NOMO-1 (cell line): ENCODE data around the gene SIGLEC7.

Experiments
- DNase-seq, 2 experiments: peaks; one replicate each; lab custom pipeline; 2025; ENCODE audit not compliant: unreplicated experiment in 2 of 2; lab: John Stamatoyannopoulos, UW

SIGLEC7 gene

DNA sequence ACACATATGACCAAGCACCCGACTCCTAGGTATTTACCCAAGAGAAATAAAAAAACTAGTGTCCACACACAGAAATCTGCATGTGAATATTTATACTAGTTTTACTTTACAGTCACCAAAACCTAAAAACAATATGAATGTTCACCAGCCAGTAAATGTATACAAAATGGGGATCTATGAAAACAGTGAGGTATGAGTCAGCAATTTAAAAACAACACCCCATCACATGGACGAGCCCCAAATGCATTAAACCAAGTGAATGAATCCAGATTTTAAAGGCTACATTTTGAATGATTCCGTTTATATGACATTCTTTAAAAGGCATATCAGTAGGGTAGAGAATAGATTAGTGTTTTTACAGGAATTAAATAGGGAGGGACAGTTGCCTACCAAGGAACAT lies 22.1 kb downstream of the SIGLEC7 start:
- DNase-seq = no peak

DNA sequence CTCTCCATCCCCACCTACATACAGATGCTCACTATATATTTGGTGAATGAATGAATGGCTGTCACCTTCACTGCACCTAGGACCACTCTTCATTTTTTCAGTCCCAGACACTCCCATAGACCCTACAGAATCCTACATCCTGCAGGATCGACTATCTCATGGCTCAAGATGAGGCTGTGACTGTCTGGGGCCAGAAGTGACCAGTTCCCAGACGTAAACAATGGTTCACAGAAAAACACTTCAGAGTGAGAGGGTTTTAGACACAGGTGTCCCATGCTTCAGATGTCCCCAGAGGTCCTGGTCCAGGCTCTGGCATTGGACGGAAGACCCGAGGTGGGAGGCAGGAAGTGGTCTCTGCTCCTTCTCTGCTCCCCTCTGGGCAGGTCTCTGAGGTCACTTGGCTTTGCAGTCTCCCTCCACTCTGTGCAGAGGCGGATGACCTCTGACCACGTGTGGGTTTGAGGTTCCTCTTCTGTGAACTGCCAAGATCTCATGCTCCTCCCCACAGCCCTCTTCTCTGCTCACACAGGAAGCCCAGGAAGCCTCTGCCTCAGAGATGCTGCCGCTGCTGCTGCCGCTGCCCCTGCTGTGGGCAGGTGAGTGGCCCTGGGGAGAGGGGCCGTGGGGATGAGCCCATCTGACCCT lies 24.9 kb downstream of the SIGLEC7 start:
- DNase-seq = peak; percentile 37 to 64

DNA sequence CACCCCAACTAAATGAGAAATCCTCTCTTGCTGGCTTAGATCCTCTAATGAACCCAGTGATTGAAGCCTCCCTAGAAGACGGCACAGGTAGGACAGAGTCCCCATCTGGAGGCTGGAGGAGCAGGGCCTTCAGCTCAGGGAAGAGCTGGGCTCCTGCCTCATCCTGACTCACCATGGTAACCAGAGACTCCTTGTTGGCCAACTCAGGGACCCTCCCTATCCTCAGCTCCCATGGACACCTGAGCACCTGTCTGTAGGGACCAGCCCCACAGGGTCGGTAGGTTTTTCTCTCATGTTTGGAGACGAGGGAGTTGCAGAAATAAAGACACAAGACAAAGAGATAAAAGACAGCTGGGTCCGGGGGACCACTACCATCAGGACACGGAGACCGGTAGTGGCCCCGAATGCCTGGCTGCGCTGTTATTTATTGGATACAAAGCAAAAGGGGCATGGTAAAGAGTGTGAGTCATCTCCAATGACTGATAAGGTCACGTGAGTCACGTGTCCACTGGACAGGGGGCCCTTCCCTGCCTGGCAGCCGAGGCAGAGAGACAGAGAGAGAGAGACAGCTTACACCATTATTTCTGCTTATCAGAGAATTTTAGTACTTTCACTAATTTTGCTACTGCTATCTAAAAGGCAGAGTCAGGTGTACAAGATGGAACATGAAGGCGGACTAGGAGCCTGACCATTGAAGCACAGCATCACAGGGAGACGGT lies 26.6 kb downstream of the SIGLEC7 start:
- DNase-seq = no peak

DNA sequence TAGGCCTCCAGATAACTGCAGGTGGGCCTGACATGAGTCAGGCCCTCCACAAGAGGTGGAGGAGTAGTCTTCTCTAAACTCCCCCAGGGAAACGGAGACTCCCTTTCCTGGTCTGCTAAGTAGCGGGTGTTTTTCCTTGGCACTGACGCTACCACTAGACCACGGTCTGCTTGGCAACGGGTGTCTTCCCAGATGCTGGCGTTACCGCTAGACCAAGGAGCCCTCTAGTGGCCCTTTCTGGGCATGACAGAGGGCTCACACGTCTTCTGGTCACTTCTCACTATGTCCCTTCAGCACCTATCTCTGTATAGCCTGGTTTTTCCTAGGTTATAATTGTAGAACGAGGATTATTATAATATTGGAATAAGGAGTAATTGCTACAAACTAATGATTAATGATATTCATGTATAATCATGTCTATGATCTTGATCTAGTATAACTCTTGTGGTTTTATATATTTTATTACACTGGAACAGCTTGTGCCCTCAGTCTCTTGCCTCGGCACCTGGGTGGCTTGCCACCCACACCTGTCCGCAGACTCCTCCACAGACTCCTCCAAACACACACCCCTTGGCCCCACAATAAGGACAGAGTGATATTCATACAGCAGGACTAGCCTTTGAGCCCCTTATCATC lies 27.3 kb downstream of the SIGLEC7 start:
- peak; percentile 33 to 65 for DNase-seq

DNA sequence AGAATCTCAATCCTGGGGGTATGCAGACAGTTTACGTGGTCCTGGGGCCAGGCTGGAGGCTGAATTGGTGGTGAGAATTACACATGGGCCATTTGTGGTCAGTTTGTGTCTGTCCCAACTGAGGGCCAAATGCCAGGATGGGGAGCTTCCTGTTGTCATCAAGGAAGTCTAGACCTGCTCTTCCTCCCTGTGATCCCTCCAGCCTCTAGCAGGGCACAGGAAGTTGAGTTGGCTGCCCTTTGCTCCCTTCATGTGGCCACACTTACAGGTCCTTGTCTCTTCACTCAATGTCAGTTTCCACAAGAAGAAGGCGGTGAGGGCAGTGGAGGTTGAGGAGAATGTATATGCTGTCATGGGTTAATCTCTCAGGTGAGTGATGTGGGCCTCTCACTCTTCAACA lies 30.1 kb downstream of the SIGLEC7 start:
- DNase-seq = no peak

DNA sequence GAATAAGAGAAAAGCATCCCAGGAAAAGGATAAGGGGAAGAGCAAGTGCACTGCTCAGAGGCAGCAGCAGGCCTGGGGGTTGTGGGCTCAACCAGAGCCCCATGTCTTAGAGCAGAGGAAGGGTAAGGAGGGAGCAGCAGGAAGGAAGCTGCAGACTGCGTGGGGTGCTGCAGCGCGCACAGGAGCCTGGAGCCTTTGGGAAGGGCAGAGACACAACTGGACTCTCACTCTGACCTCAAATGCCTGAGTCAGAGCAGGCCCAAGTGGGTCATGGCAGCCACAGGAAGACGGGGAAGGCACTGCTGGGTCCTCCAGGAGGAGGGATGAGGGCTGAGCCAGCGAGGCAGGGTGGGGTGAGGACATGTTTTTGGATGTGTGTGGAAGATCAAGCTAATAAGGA lies 31.6 kb downstream of the SIGLEC7 start:
- no peak for DNase-seq

DNA sequence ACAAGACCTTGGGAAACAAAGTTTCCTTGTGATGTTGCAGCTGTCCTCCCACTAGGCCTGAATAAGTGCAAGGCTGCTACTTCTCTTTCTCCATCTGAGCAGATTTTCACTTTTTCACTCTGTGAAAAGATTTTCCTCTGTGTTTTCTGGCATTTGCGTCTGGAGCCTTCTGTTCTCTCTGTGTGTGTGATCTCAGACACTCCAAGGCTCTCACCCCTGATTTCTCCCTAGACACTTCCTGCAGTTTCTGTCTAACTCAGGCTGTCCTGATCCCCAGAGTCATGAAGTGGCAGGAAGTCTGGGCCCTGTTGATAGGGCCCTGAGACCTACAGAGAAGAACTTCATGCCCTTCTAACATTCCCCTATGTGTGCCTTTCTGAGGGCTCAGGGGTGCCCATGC lies 37.2 kb downstream of the SIGLEC7 start:
- DNase-seq = no peak

DNA sequence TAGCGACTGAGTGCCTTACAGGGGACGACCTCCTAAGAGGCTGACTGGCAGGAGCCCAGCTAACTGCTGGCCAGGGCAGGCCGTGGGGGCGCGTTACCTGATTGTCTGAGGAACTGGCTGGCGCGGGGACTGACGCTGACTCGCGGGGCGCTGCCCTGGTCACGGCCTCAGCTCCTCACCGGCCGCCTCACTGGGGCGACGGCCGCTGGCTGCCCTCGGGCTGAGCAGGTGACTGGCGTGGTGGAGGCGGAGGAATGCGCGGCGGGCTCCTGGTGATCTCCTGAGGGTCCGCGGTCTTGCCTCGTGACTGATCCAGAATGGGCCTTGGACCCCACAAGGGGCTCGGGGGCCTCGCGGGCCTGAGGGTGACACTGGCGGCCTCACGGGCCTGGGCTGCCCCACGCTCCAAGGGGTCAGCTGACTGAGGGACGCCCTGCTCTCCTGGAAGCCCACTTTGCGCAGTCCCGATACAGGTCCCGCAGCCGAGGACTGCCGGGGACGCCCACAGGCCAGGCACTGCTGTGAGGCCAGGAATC lies 39.3 kb downstream of the SIGLEC7 start:
- DNase-seq = no peak

DNA sequence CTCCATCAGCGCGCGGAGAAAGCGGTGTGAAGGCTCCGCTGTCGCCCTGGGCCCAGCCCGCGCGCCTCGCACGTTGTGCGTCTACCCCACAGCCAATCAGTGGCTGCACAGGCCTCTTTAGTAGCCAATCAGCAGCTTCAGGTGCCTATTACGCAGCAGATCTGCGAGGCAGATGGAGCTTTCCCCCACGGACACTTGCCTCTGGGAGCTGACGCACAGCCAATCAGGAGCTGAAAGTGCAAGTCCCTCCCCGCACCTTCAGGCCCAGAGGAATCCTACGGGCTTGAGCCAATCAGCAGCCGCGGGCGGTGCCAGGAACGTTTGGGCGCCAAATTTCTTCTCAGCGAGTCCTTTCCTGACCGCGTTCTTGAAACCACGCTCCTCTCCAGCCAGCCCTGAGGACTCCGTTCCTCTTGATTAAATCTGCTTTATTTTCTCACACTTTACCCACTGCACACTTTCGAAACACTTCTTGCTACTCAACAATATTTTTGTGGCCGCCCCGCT lies 39.9 kb downstream of the SIGLEC7 start:
- DNase-seq = peak; percentile 64 to 75

DNA sequence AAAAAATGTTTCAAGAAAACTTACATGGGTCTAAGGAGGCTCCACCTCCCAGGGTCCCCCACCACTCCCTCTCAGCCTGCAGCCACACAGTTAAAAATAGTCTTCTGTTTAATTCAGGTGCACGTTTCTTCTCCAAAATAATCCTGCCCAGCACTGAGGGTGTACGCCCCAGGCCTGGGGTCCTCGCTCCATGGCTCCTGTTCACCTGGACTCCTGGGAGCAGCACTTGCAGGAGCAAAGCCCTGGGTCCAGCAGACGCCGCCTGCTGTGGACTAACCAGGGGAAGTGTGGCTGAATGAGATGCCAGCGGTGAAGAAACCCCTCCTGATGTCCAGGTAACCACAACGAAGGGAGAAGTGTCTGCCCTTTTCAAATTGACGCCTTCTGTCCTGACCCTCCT lies 41.5 kb downstream of the SIGLEC7 start:
- no peak for DNase-seq

DNA sequence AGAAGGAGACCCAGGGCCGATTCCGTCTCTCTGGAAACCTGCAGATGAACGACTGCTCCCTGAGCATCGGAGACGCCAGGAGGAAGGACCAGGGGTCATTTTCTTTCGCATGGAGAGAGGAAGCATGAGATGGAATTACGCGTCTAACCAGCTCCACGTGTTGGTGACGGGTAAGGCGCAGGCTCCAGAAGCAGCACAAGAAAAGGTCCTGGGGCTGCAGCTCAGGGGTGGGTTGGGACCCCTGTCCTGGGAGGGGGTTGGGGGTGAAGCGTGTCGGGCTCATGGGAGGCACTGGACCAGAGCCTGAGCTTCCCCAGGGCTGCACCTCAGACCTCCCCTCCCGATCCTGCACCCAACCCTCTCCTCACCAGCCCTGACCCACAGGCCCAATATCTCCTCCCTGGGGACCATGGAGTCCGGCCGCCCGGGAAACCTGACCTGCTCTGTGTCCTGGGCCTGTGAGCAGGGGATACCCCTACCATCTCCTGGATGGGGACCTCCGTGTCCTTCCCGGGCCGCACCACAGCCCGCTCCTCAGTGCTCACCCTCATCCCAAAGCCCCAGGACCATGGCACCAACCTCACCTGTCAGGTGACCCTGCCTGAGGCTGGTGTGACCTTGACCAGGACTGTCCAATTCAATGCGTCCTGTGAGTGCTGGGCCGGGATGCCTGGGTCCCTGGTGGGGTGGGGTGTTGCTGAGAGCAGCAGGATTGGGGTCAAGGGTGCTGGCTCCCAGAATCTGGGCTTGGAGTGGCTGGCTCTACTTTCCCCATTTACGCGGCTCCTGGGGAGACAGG lies 43.2 kb downstream of the SIGLEC7 start:
- no peak for DNase-seq

DNA sequence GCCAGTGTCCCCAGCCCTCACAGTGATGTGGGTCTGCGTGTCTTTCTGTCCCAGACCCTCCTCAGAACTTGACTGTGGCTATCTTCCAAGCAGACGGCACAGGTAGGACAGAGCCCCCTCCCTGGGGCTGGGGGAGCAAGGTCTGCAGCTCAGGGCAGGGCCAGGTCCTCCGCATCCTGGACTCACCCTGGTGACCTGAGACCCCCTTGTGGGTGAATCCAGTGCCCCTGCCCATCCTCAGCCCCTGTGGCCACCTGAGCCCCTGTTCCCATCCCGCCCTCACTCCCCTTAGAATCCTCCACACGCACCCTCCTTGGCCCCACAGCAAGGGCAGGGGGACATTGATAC lies 43.7 kb downstream of the SIGLEC7 start:
- DNase-seq = no peak

DNA sequence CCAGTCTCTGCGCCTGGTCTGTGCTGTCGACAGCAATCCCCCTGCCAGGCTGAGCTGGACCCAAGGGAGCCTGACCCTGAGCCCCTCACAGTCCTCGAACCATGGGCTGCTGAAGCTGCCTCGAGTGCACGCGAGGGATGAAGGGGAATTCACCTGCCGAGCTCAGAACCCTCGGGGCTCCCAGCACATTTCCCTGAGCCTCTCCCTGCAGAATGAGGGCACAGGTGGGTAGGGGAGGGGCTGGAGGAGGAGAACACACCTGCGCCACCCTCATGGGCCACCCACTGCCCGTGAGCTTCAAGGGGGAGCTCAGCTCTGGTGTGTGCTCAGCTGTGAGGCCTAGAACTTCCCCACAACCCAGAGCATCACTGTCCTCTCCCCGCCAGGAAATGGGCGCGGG lies 44.2 kb downstream of the SIGLEC7 start:
- DNase-seq = no peak

DNA sequence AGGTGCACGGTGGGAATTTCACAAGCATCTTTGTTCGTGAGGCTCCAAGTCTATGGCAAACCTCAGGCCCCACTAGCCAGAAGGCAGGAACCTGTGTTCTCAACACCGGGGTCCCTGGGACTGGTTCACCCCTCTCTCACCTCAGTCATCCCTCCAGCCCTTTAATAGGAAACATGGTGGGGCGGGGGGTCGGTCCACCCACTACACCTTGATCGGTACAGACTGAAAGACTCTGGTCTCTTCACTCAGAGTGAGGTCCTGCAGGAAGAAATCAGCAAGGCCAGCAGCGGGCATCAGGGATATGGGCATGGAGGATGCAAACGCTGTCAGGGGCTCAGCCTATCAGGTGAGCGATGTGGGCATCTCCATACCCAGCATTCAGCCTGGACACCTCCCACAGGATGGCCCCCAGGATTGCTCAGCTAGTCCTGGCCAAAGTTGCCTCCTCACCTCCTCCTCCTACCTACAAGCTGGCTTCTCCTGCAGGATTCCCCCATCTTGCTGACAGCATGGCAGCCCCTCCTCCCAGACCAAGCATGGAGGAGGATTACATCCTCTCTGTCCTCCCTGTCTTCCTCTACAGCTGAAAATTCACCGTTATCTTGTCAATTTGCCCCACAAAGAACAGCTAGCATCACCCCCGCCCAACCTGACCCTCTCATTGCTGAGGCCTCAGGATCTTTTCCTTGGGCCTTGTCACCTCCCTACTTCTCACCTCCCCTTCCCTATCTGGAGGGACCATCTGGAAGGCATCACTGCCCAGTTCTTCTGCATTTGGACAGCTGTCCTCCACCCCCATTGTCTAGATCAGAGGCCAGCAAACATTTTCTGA lies 45.5 kb downstream of the SIGLEC7 start:
- DNase-seq = no peak

DNA sequence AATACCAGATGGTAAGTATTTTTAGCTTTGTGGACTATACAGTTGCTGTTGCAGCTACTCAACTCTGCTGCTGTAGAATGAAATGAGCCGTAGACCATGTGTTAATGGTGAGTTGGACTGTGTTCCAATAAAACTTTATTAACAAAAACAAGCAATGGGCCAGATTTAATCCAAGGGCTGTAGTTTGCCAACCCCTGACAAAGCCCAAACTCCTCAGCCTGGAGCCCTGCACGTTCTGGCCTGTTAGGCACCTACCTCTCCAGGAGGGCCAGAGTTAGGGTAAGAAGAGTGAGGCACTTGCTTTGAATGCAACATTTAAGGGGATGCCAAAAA lies 46.1 kb downstream of the SIGLEC7 start:
- no peak for DNase-seq

DNA sequence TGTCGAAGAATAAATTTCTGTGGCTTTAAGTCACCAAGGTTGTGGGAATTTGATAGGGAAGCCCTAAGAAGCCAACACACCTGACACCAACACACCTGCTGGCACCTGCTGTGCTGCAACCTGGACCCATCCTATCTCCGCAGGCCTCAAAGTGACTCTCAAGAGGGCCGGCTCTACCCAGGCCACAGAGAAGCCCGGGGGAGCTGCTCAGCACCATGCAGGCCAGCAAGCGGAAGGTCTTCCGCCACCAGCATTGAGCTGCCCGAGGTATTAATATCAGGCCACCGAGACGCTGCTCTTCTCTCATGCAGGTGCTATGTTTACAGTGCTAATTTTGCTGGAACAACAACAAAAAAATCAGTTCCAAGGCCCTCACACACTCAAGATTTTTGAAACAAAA lies 50.6 kb downstream of the SIGLEC7 start:
- DNase-seq = no peak

DNA sequence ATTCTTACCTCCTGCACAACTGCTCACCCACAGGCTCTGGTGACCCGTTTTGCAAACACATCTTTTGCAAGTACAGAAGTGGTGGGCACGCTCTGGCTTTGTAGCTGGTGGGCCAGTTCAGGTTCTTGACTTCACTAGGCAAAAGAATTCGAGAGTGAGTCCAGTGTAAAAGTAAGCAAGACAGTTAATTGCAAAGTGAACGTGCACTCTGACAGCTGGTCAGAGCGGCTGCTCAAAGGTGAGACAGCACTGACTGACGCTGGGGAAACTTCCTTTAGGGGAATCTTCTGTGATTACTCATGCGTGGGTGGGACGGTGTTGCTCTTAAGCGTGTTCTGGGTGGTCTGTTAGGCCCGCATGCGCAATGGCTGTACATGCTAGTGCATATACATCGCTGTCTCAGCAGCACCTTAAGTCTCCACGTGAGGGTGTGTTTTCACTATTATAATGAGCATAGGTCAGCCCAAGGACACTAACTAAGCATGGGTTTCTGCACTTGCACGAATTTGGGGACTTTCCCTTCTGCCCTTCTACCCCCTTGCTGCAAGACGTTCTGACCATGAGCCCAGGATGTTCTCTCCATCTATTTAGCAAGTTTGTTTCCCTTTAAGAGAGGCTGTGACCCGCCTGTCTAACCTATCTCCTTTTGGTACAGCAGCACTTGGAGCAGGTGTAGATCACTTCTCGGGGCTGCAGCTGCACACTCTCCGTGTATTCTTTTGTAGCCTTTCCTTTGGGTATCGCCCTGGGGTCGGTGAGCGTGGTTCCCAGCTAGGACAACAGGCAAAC lies 52.6 kb downstream of the SIGLEC7 start:
- no peak for DNase-seq

DNA sequence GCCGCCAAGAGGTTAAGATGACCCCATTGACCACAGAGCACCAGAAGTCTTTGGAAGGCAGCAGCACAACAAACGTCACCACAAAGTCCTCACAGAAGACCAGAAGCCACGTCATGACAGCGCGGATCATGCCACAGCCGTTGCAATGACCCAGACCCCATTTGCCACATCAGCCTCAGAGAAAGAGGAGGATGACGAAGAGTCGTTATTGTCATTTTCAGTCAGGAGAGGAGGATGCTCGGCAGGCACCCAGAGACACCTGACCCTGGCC lies 53.1 kb downstream of the SIGLEC7 start:
- no peak for DNase-seq

DNA sequence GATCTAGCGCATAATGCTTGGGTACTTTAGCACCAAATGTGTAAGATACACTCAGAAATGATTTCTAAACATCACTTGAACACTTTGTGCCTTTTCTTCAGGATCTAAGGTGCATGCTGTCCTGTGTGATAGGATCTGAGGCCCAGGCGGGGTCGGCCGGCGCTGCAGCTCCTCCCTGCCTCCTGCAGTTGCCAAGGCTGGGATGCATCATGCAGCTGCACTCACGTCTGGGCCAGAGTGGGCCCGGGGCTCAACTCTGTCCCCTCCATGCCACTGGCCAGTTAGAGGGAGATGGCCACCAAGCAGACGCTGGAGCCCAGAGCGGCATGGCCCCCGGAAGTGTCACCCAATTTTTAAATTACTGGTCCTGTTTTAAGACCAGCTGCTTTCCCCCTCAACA lies 53.5 kb downstream of the SIGLEC7 start:
- DNase-seq = no peak

DNA sequence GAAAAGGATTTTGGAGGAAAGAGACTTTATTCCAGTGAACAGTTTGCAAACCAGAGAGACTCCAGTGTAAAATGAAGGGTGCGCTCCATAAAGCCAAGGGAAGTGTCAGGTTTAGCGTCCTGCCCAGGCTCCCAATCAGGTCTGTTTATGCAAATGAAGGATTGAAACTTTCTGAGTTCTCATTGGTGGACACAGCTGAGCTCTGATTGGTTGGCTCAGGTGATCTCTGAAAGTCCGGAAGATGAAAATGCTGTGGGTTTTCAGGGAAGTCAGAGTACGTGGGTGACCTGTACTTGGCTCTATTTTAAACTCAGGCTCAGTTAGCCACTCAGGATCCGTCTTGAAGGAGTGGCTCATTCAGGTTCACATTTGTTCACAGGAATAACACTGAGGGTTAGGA lies 54.1 kb downstream of the SIGLEC7 start:
- DNase-seq = no peak
